RWPE1 (cell line): ENCODE data around the gene KRTAP16-1.
"Not testable (repeated sequence)": the region's sequence is repeated elsewhere in the genome, so short reads cannot be mapped to it uniquely, and the experiment has no call there.

ENCODE experiments used
- CTCF ChIA-PET: fragments of 350-600 bp; sonication (Branson Sonifier 250); formaldehyde crosslinking; extraction: SDS; loops from one replicate; lab custom pipeline; 2021; lab: Yijun Ruan, JAX
- POLR2A ChIA-PET: fragments of 400-600 bp; formaldehyde crosslinking; extraction: SDS; loops from one replicate; lab custom pipeline; 2020; ENCODE audit warnings: antibody characterized with exemption; ENCODE audit not compliant: low non-redundant PET; lab: Yijun Ruan, JAX
- DNase-seq: peaks from one replicate; pipeline ENCODE4 v3.0.0; 2012; ENCODE audit warnings: low spot score
- H3K27ac ChIP-seq: fragments of 450-650 bp; 2 replicates; pipeline ENCODE4 v1.5.1; 2017
- CTCF ChIP-seq: fragments of 450-650 bp; conservative IDR thresholded peaks from 2 replicates; pipeline ENCODE4 v1.5.1; 2017; ENCODE audit warnings: low read depth, mild to moderate bottlenecking

Gene KRTAP16-1

GRCh38 chr17:41308918-41309359 is at the start of gene KRTAP16-1:
TSS of gene KRTAP16-1 (minus strand) at chr17:41309309. CDS start at chr17:41309253, 56 bp downstream.
- CTCF ChIA-PET = interaction anchor here (1.0 to 1.5 kb wide), 2 partner anchors 13 to 20 kb away, joined by 3 to 7 read pairs; no protein-coding TSS in a partner anchor

GRCh38 chr17:41354536-41354935 is 45.4 kb upstream of the KRTAP16-1 start:
- no peak for DNase-seq
- CTCF ChIA-PET = interaction anchor here (0.6 kb wide), 2 partner anchors 31 to 496 kb away, joined by 4 to 6 read pairs; no protein-coding TSS in a partner anchor
- POLR2A ChIA-PET = no interaction called here
- no peak for TF ChIP-seq CTCF
- H3K27ac ChIP-seq = no peak overlapping the region

More at GRCh38 chr17:41308918-41309359, at the start of gene KRTAP16-1:
- POLR2A ChIA-PET = no interaction called here
- no peak for DNase-seq
- TF ChIP-seq CTCF = no peak
- H3K27ac ChIP-seq = peak within 1 kb of the TSS; percentile 46

GRCh38 chr17:41352597-41353366 is 43.7 kb upstream of the KRTAP16-1 start:
- TF ChIP-seq CTCF = no peak
- DNase-seq = peak; percentile 23
- no peak overlapping the region for H3K27ac ChIP-seq
- ChIA-PET POLR2A (no interaction called here), CTCF (no interaction called here)

- POLR2A ChIA-PET = no interaction called here
- CTCF ChIA-PET = no interaction called here
Observed at GRCh38 chr17:41351177-41351576, 42.1 kb upstream of the KRTAP16-1 start.

GRCh38 chr17:41350381-41350878 is 41.3 kb upstream of the KRTAP16-1 start, which contains the start of gene KRT33A:
TSS of gene KRT33A (minus strand) at chr17:41350828. CDS start at chr17:41350767, 61 bp downstream.
- H3K27ac ChIP-seq, POLR2A ChIA-PET, CTCF ChIA-PET, DNase-seq: not testable (repeated sequence)

More at GRCh38 chr17:41351177-41351576, 42.1 kb upstream of the KRTAP16-1 start:
- H3K27ac ChIP-seq = no peak overlapping the region
- no peak for DNase-seq
- TF ChIP-seq CTCF = no peak

- CTCF ChIA-PET = interaction anchor here (0.6 to 1.7 kb wide), 3 partner anchors 26 to 315 kb away, joined by 3 to 5 read pairs (median 5); no protein-coding TSS in a partner anchor
- TF ChIP-seq CTCF = no peak
Observed at GRCh38 chr17:41347869-41348760, 39.0 kb upstream of the KRTAP16-1 start.

GRCh38 chr17:41346421-41346820 is 37.3 kb upstream of the KRTAP16-1 start:
- DNase-seq, H3K27ac ChIP-seq, POLR2A ChIA-PET: not testable (repeated sequence)
- CTCF ChIA-PET = interaction anchor here (0.6 kb wide), 1 partner anchor 617 kb away, joined by 3 read pairs; no protein-coding TSS in a partner anchor

More at GRCh38 chr17:41347869-41348760, 39.0 kb upstream of the KRTAP16-1 start:
- no peak overlapping the region for H3K27ac ChIP-seq
- DNase-seq = peak; percentile 8
- POLR2A ChIA-PET = no interaction called here
